ENCODE results near the gene CTU2.

DNA sequence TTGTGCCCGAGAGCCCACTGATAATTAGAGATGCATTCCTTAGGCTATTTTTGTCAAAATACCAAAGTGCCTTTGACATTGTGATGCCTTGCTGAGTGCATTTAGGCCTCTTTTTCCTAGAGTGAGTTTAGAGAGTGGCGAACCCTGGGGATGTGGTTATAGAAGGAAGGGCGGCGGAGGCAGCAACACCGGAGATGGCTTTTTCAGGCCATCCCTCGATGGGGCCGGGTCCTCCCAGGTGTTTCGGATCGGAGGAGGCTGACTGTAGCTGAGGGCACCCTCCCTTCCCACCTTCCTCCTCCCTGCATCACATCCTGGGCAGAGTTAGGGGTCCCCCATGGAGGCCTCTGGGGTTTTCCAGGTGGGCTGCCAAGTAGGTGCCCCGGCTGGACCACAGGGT lies 13.4 kb upstream of the CTU2 start:
- TF ChIP-seq, protein P1, sequence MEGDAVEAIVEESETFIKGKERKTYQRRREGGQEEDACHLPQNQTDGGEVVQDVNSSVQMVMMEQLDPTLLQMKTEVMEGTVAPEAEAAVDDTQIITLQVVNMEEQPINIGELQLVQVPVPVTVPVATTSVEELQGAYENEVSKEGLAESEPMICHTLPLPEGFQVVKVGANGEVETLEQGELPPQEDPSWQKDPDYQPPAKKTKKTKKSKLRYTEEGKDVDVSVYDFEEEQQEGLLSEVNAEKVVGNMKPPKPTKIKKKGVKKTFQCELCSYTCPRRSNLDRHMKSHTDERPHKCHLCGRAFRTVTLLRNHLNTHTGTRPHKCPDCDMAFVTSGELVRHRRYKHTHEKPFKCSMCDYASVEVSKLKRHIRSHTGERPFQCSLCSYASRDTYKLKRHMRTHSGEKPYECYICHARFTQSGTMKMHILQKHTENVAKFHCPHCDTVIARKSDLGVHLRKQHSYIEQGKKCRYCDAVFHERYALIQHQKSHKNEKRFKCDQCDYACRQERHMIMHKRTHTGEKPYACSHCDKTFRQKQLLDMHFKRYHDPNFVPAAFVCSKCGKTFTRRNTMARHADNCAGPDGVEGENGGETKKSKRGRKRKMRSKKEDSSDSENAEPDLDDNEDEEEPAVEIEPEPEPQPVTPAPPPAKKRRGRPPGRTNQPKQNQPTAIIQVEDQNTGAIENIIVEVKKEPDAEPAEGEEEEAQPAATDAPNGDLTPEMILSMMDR (IDR thresholded peaks at IDR 0.05), result no peak
- TF ChIP-seq POLR2A (IDR thresholded peaks at IDR 0.05), result no peak
